Lung (tissue), 12 donors: ENCODE data around the gene OPRL1. TPM values are rescaled to one million over a fixed set of nuclear protein-coding genes. Genes with fewer than 3 reads are reported as not detected.

Source experiments
- ATAC-seq: fragments of 200-7000 bp; cut with Tn5 transposase; one replicate; pipeline ENCODE4 v1.9.1; 2020; ENCODE audit warnings: moderate number of reproducible peaks; ENCODE audit not compliant: insufficient read depth, low FRiP score
- DNase-seq, 3 donors: peaks; one replicate each; pipeline ENCODE4 v3.0.0-alpha.2; 2013 to 2017
- H3K27ac ChIP-seq, 2 donors: one replicate each; pipeline ENCODE4 v1.5.1; 2013; ENCODE audit warnings: mild to moderate bottlenecking in 2 of 2, moderate library complexity in 2 of 2, control low read depth in 1 of 2, inconsistent platforms in 1 of 2, low read depth in 1 of 2, low read length in 1 of 2
- H3K27me3 ChIP-seq, 3 donors: one replicate each; pipeline ENCODE4 v1.5.1; 2013; ENCODE audit warnings: low read length in 2 of 3; ENCODE audit not compliant: control insufficient read depth in 3 of 3, insufficient read depth in 3 of 3
- H3K36me3 ChIP-seq, 4 donors: one replicate each; pipeline ENCODE4 v1.5.1; 2013; ENCODE audit warnings: low read length in 4 of 4, mild to moderate bottlenecking in 1 of 4, moderate library complexity in 1 of 4; ENCODE audit not compliant: control insufficient read depth in 4 of 4, insufficient read depth in 4 of 4
- H3K4me1 ChIP-seq, 5 donors: one replicate each; pipeline ENCODE4 v1.5.1; 2013; ENCODE audit warnings: low read length in 5 of 5, mild to moderate bottlenecking in 2 of 5, moderate library complexity in 1 of 5; ENCODE audit not compliant: control insufficient read depth in 5 of 5, insufficient read depth in 5 of 5
- H3K4me3 ChIP-seq: one replicate; pipeline ENCODE4 v1.5.1; 2013; ENCODE audit warnings: mild to moderate bottlenecking, control low read depth, moderate library complexity
- H3K9ac ChIP-seq, 2 donors: one replicate each; pipeline ENCODE4 v1.5.1; 2013; ENCODE audit warnings: low read length in 2 of 2, control low read depth in 1 of 2; ENCODE audit not compliant: insufficient read depth in 1 of 2
- H3K9me3 ChIP-seq, 4 donors: one replicate each; pipeline ENCODE4 v1.5.1; 2013; ENCODE audit warnings: low read length in 3 of 4, mild to moderate bottlenecking in 1 of 4, moderate library complexity in 1 of 4; ENCODE audit not compliant: control insufficient read depth in 4 of 4, insufficient read depth in 3 of 4
- CTCF ChIP-seq: IDR thresholded peaks from 2 replicates; pipeline ENCODE4 v1.5.1; 2012; ENCODE audit warnings: mild to moderate bottlenecking; ENCODE audit errors: control extremely low read depth, extremely low read depth
- WGBS, 2 donors: extraction: QIAGEN DNeasy Blood & Tissue Kit; methylation state at CpG; one replicate each; pipeline ENCODE4 v1.1.7; 2013; 5-methylcytosine and 5-hydroxymethylcytosine counted together
- polyA plus RNA-seq, 2 donors: library from polyadenylated mRNA; stranded (reverse); fragments of 200-250 nt; gene quantifications; one replicate each; pipeline ENCODE4 v1.2.1, GENCODE V29; 2013
- total RNA-seq, 2 donors: library from RNA; depleted of rRNA in 1 of 2; stranded (reverse); fragments of >200 nt in 1 of 2; gene quantifications; one replicate each; pipeline ENCODE4 v1.2.1, GENCODE V29; 2014 to 2021
- donor health status: control.
- donor health status: control.
- donor health status: Bipolar disorder and iron deficiency.
- donor health status: healthy.
- donor health status: DM: yes; HTN: yes; CAD: no.

OPRL1 gene
- total and polyA plus RNA-seq, 4 donors = 0.45 to 3.1 (median 2.1) TPM

DNA sequence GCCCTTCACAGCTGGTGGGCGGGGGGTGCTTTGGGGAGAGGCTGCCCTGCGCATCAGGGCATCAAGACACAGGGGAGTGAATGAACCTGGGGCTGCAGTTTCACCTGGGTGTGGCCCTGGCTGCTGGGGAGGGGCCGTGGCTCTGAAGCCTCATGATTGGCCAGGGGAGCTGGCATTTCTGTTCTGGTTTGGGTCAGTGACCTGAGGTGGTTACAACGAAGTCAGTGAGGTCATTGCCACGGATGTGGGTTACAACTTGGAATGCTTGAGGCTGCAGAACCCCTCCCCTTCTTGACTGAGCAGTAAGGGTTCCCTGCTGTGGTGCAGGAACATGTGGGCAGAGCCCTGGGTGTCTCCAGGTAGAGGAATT, 13.9 kb upstream of the OPRL1 start:
- TF ChIP-seq CTCF = no peak
- Histone ChIP-seq H3K9ac (no peak overlapping the region), H3K27me3 (no peaks in the 10 kb centered on the region), H3K36me3 (peaks cover 0 to 9% (median 2%) of the 10 kb centered on the region in 4 donors), H3K4me1 (peaks cover 7 to 22% (median 8%) of the 10 kb centered on the region in 5 donors), H3K4me3 (no peak overlapping the region), H3K9me3 (no peaks in the 10 kb centered on the region), H3K27ac (no peak overlapping the region)
- no peak for DNase-seq
- no peak for ATAC-seq
- 41 to 43% methylated on average over 5 of the region's 5 CpGs for WGBS, 2 donors

GRCh38 chr20:64067005-64067632, 12.8 kb upstream of the OPRL1 start:
- Histone ChIP-seq H3K4me1 (peaks cover 7 to 19% (median 8%) of the 10 kb centered on the region in 5 donors), H3K27me3 (no peaks in the 10 kb centered on the region), H3K36me3 (peaks cover 0 to 14% (median 5%) of the 10 kb centered on the region in 4 donors), H3K9me3 (no peaks in the 10 kb centered on the region), H3K27ac (no peak overlapping the region), H3K4me3 (no peak overlapping the region), H3K9ac (no peak overlapping the region)
- WGBS, 2 donors = 73 to 85% methylated on average over 6 of the region's 6 CpGs
- no peak for TF ChIP-seq CTCF
- no peak for DNase-seq
- no peak for ATAC-seq

DNA sequence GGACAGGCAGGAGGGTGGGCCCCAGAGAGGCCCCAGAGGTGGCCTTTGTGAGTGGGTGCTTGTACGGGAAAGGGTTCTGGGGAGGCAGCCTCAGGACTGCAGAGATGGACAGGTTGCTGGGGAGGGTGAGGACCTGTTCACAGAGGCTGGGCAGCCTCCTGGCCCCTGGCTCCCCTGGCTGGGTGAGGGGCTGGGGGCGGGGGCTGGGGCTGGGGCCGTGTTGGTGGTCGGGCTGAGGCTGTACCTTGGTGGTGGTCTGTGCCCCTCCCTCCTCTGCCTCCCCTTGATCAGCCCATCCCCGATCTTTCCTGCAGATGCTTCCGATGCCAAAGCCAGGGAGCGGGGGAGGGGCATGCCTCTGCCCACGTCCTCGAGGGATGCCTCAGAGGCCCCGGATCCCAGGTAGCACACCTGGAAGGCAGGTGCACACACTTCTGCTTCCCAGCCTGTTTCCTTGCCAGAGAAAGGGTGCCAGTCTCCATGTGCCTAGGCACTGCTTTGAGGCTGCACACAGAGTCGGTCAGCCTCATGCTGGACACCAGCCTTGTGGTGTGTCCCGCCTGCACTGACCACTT, 12.1 kb upstream of the OPRL1 start:
- WGBS, 2 donors = 69 to 72% methylated on average over 12 of the region's 12 CpGs
- no peak overlapping the region for H3K4me3 ChIP-seq
- no peaks in the 10 kb centered on the region for H3K27me3 ChIP-seq
- no peak overlapping the region for H3K27ac ChIP-seq
- H3K9me3 ChIP-seq = no peaks in the 10 kb centered on the region
- no peak for TF ChIP-seq CTCF
- H3K9ac ChIP-seq = no peak overlapping the region
- ATAC-seq = no peak
- H3K4me1 ChIP-seq = peaks cover 4 to 14% (median 8%) of the 10 kb centered on the region in 5 donors
- DNase-seq = no peak
- peaks cover 0 to 21% (median 8%) of the 10 kb centered on the region in 4 donors for H3K36me3 ChIP-seq
